Parathyroid adenoma (tissue), 2 donors: ENCODE data around the gene PSME1.

Source experiments
- H2AFZ ChIP-seq: fragments of 300-600 bp; sonication (generic); one replicate; pipeline ENCODE4 v1.7.0; 2017; ENCODE audit warnings: antibody characterized with exemption, mild to moderate bottlenecking
- H3K27ac ChIP-seq: fragments of 300-600 bp; sonication (generic); one replicate; pipeline ENCODE4 v1.7.0; 2017
- H3K27me3 ChIP-seq: fragments of 300-600 bp; sonication (generic); one replicate; pipeline ENCODE4 v1.7.0; 2017; ENCODE audit warnings: low read length; ENCODE audit not compliant: control insufficient read depth, insufficient read depth
- H3K36me3 ChIP-seq: fragments of 300-600 bp; sonication (generic); one replicate; pipeline ENCODE4 v1.7.0; 2017; ENCODE audit warnings: low read length; ENCODE audit not compliant: control insufficient read depth, insufficient read depth
- H3K4me1 ChIP-seq: fragments of 300-600 bp; sonication (generic); one replicate; pipeline ENCODE4 v1.7.0; 2017; ENCODE audit warnings: control low read depth
- H3K4me2 ChIP-seq: fragments of 300-600 bp; sonication (generic); one replicate; pipeline ENCODE4 v1.7.0; 2017; ENCODE audit warnings: low read length
- H3K4me3 ChIP-seq: fragments of 300-600 bp; sonication (generic); one replicate; pipeline ENCODE4 v1.7.0; 2017; ENCODE audit warnings: low read depth, low read length
- H3K79me2 ChIP-seq: fragments of 300-600 bp; sonication (generic); one replicate; pipeline ENCODE4 v1.7.0; 2017; ENCODE audit warnings: control low read depth
- H3K9ac ChIP-seq: fragments of 300-600 bp; sonication (generic); one replicate; pipeline ENCODE4 v1.7.0; 2017; ENCODE audit warnings: mild to moderate bottlenecking
- H3K9me3 ChIP-seq: fragments of 300-600 bp; sonication (generic); one replicate; pipeline ENCODE4 v1.7.0; 2017; ENCODE audit warnings: low read length; ENCODE audit not compliant: control insufficient read depth
- TF ChIP-seq, protein P1 (sequence below): fragments of 300-600 bp; sonication (generic); IDR thresholded peaks from one replicate; pipeline ENCODE4 v1.7.0; 2017; ENCODE audit warnings: antibody characterized with exemption, mild to moderate bottlenecking
- donor health status: primary hyperparathyroidism.

Gene PSME1

DNA sequence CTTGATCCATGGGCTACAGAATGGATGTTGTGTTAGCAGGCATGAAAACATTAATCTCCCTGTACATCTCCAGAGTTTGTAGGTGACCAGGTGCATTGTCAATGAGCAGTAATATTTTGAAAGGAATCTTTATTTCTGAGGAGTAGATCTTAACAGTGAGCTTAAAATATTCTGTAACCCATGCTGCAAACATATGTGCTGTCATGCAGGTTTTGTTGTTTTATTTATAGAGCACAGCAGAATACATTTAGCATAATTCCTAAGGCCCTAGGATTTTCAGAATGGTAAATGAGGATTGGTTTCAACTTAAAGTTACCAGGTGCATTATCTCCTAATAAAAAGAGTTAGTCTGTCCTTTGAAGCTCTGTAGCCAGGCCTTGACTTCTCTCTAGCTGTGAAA, 9.1 kb upstream of the PSME1 start:
- no peaks in the 10 kb centered on the region for H3K27me3 ChIP-seq
- H3K9ac ChIP-seq, result no peak overlapping the region
- no peak overlapping the region for H3K27ac ChIP-seq
- no peak overlapping the region for H3K4me3 ChIP-seq
- no peak overlapping the region for H2AFZ ChIP-seq
- no peak overlapping the region for H3K4me2 ChIP-seq
- H3K9me3 ChIP-seq, result no peaks in the 10 kb centered on the region
- H3K79me2 ChIP-seq, result no peaks in the 10 kb centered on the region
- no peaks in the 10 kb centered on the region for H3K4me1 ChIP-seq
- no peaks in the 10 kb centered on the region for H3K36me3 ChIP-seq
- TF ChIP-seq, protein P1, sequence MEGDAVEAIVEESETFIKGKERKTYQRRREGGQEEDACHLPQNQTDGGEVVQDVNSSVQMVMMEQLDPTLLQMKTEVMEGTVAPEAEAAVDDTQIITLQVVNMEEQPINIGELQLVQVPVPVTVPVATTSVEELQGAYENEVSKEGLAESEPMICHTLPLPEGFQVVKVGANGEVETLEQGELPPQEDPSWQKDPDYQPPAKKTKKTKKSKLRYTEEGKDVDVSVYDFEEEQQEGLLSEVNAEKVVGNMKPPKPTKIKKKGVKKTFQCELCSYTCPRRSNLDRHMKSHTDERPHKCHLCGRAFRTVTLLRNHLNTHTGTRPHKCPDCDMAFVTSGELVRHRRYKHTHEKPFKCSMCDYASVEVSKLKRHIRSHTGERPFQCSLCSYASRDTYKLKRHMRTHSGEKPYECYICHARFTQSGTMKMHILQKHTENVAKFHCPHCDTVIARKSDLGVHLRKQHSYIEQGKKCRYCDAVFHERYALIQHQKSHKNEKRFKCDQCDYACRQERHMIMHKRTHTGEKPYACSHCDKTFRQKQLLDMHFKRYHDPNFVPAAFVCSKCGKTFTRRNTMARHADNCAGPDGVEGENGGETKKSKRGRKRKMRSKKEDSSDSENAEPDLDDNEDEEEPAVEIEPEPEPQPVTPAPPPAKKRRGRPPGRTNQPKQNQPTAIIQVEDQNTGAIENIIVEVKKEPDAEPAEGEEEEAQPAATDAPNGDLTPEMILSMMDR, result no peak

DNA sequence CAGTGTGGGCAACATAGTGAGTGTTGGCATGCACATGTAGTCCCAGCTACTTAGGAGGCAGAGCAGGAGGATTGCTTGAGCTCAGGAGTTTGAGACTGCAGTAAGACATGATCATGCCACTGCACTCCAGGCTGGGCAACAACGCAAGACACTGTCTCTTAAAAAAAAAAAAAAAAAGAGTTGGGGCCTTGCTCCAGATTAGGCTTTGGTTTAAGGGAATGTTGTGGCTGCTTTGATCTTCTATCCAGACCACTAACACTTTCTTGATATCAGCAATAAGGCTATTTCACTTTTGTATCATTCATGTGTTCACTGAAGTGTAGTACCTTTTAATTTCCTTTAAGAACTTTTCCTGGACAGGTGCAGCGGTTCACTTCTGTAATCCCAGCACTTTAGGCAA, 8.3 kb upstream of the PSME1 start:
- no peak overlapping the region for H3K27ac ChIP-seq
- H3K4me1 ChIP-seq, result no peaks in the 10 kb centered on the region

DNA sequence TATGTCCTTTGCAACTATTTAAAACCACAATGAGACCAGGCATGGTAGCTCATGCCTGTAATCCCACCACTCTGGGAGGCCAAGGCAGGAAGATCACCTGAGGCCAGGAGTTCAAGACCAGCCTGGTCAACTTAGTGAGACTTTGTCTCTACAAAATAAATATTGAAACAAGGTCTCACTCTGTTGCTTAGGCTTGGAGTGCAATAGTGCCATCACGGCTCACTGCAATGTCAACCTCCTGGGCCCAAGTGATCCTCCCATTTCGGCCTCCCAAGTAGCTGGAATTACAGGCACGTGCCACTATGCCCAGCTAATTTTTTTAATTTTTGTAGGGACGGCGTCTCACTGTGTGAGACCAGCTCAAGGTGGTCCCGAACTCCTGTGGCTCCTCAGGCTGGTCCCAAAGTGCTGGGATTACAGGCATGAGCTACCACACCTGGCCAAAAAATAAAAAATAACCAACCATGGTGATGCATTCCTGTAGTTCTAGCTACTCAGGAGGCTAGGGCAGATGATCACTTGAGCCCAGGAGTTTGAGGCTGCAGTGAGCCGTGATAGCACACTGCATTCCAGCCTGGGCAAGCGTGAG, 6.5 kb upstream of the PSME1 start:
- no peak overlapping the region for H2AFZ ChIP-seq
- no peaks in the 10 kb centered on the region for H3K79me2 ChIP-seq
- no peaks in the 10 kb centered on the region for H3K4me1 ChIP-seq
- no peak overlapping the region for H3K4me2 ChIP-seq
- no peak overlapping the region for H3K4me3 ChIP-seq
- no peak overlapping the region for H3K9ac ChIP-seq
- H3K27ac ChIP-seq, result no peak overlapping the region
- TF ChIP-seq, protein P1, result no peak
- H3K9me3 ChIP-seq, result no peaks in the 10 kb centered on the region
- no peaks in the 10 kb centered on the region for H3K27me3 ChIP-seq
- H3K36me3 ChIP-seq, result no peaks in the 10 kb centered on the region

More for the DNA sequence above, 8.3 kb upstream of the PSME1 start:
- H3K79me2 ChIP-seq, result no peaks in the 10 kb centered on the region
- H3K4me3 ChIP-seq, result no peak overlapping the region
- H3K36me3 ChIP-seq, result no peaks in the 10 kb centered on the region
- H3K9me3 ChIP-seq, result no peaks in the 10 kb centered on the region
- H3K4me2 ChIP-seq, result no peak overlapping the region
- H3K27me3 ChIP-seq, result no peaks in the 10 kb centered on the region
- H3K9ac ChIP-seq, result no peak overlapping the region
- TF ChIP-seq, protein P1, result no peak
- no peak overlapping the region for H2AFZ ChIP-seq

DNA sequence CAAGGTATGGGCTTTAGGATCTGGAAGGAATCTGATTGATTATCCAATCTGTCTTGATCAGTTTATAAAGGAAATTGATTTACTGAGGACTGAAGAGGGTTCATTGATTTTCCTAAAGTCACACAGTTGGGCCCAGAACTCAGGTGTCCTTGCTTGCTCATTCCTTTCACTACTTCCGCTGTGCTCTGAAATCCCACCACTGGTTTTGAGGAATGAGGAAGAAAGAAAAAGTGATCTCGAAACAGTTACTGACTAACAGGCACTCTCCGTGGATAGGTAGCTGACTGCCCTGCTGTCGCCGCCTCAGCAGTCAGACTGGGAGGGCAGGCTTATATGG, 5.6 kb upstream of the PSME1 start, which contains the start of gene FITM1:
Gene FITM1 (plus strand): TSS at position 280 of the 337 bp plus-strand sequence. CDS start 905 bp downstream, outside the sequence.
- Histone ChIP-seq H3K4me3 (no peak within 1 kb of the TSS), H3K27ac (peak within 1 kb of the TSS; percentile 11), H3K9me3 (no peaks in the 10 kb centered on the region), H3K79me2 (no peaks in the 10 kb centered on the region), H2AFZ (no peak within 1 kb of the TSS), H3K4me1 (no peaks in the 10 kb centered on the region), H3K9ac (no peak within 1 kb of the TSS), H3K27me3 (no peaks in the 10 kb centered on the region), H3K36me3 (no peaks in the 10 kb centered on the region), H3K4me2 (no peak within 1 kb of the TSS)
- TF ChIP-seq, protein P1, result no peak
